ENCODE measurements around the gene APOE. TPM values are rescaled to one million over a fixed set of nuclear protein-coding genes. Genes with fewer than 3 reads are reported as not detected.
A peak's percentile ranks its signal among the peaks of the same experiment; 100 is the strongest.
"Not testable (repeated sequence)": the region's sequence is repeated elsewhere in the genome, so short reads cannot be mapped to it uniquely, and the experiment has no call there.

APOE gene
- polyA plus RNA-seq, 1 donor from 2014 or later = not detected

GRCh38 chr19:44913512-44914432 is 8.2 kb downstream of the APOE start:
- not testable (repeated sequence) for H3K36me3 Mint-ChIP-seq, H3K9me3 Mint-ChIP-seq, H3K27ac Mint-ChIP-seq, H3K4me1 Mint-ChIP-seq
- Mint-ChIP-seq H3K27me3 (peaks cover 14% of the 10 kb centered on the region), H3K4me3 (peak overlapping the region; percentile 80 to 88 (median 87))

- H3K9me3 Mint-ChIP-seq = not testable (repeated sequence)
Measured at GRCh38 chr19:44914433-44915206, 9.0 kb downstream of the APOE start, which contains the start of gene APOC1. APOC1 (plus strand) TSS chr19:44914608; CDS start chr19:44914892, 284 bp downstream.

GRCh38 chr19:44924243-44924725 is 18.7 kb downstream of the APOE start:
- Mint-ChIP-seq H3K27me3 (peaks cover 17% of the 10 kb centered on the region), H3K36me3 (peaks cover 2% of the 10 kb centered on the region), H3K4me1 (peaks cover 3 to 6% (median 4%) of the 10 kb centered on the region in 3 donors), H3K4me3 (no peak overlapping the region), H3K9me3 (no peaks in the 10 kb centered on the region), H3K27ac (no peak overlapping the region)

More at GRCh38 chr19:44914433-44915206, 9.0 kb downstream of the APOE start, which contains the start of gene APOC1:
- Mint-ChIP-seq H3K27me3 (peaks cover 14% of the 10 kb centered on the region), H3K4me3 (peak within 1 kb of the TSS; percentile 86 to 98 (median 92)), H3K27ac (peak within 1 kb of the TSS in 2 of 3 donors; percentile 35 to 74)
- not testable (repeated sequence) for H3K36me3 Mint-ChIP-seq, H3K4me1 Mint-ChIP-seq

GRCh38 chr19:44925114-44925891 is 19.7 kb downstream of the APOE start:
- peaks cover 2% of the 10 kb centered on the region for H3K36me3 Mint-ChIP-seq
- no peak overlapping the region for H3K4me3 Mint-ChIP-seq
- no peak overlapping the region for H3K27ac Mint-ChIP-seq
- H3K27me3 Mint-ChIP-seq = peaks cover 20% of the 10 kb centered on the region
- peaks cover 3 to 8% (median 4%) of the 10 kb centered on the region in 3 donors for H3K4me1 Mint-ChIP-seq
- H3K9me3 Mint-ChIP-seq = no peaks in the 10 kb centered on the region

- Mint-ChIP-seq H3K4me3 (peak overlapping the region in 3 of 4 donors; percentile 23 to 91 (median 75)), H3K27me3 (peaks cover 20% of the 10 kb centered on the region), H3K27ac (peak overlapping the region in 2 of 3 donors; percentile 22 to 86)
- H3K4me1 Mint-ChIP-seq, H3K9me3 Mint-ChIP-seq, H3K36me3 Mint-ChIP-seq: not testable (repeated sequence)
Measured at GRCh38 chr19:44926245-44927077, 20.9 kb downstream of the APOE start.

- H3K27ac Mint-ChIP-seq = no peak overlapping the region
- H3K4me3 Mint-ChIP-seq = no peak overlapping the region
- H3K36me3 Mint-ChIP-seq = no peaks in the 10 kb centered on the region
- H3K9me3 Mint-ChIP-seq = no peaks in the 10 kb centered on the region
- peaks cover 20% of the 10 kb centered on the region for H3K27me3 Mint-ChIP-seq
- H3K4me1 Mint-ChIP-seq = peaks cover 3 to 6% (median 4%) of the 10 kb centered on the region in 3 donors
Measured at GRCh38 chr19:44927746-44928145, 22.1 kb downstream of the APOE start.

- H3K4me3 Mint-ChIP-seq = peak overlapping the region in 1 of 4 donors; percentile 28
- H3K4me1 Mint-ChIP-seq = peaks cover 3 to 10% (median 4%) of the 10 kb centered on the region in 3 donors
- H3K27ac Mint-ChIP-seq = no peak overlapping the region
- no peaks in the 10 kb centered on the region for H3K36me3 Mint-ChIP-seq
- no peaks in the 10 kb centered on the region for H3K9me3 Mint-ChIP-seq
- peaks cover 24% of the 10 kb centered on the region for H3K27me3 Mint-ChIP-seq
Measured at GRCh38 chr19:44930088-44930487, 24.5 kb downstream of the APOE start.

GRCh38 chr19:44931541-44931940 is 25.9 kb downstream of the APOE start:
- Mint-ChIP-seq H3K4me1 (peaks cover 3 to 9% (median 4%) of the 10 kb centered on the region in 3 donors), H3K36me3 (no peaks in the 10 kb centered on the region), H3K27ac (no peak overlapping the region), H3K27me3 (peaks cover 13% of the 10 kb centered on the region), H3K9me3 (no peaks in the 10 kb centered on the region), H3K4me3 (no peak overlapping the region)

GRCh38 chr19:44939668-44940067 is 34.1 kb downstream of the APOE start:
- Mint-ChIP-seq H3K9me3 (no peaks in the 10 kb centered on the region), H3K36me3 (no peaks in the 10 kb centered on the region), H3K4me3 (no peak overlapping the region), H3K4me1 (peaks cover 5 to 18% (median 9%) of the 10 kb centered on the region in 3 donors), H3K27ac (no peak overlapping the region), H3K27me3 (peaks cover 2% of the 10 kb centered on the region)

- no peaks in the 10 kb centered on the region for H3K9me3 Mint-ChIP-seq
- peaks cover 1% of the 10 kb centered on the region for H3K36me3 Mint-ChIP-seq
- no peak within 1 kb of the TSS for H3K27ac Mint-ChIP-seq
- peak within 1 kb of the TSS in 2 of 4 donors; percentile 6 to 79 for H3K4me3 Mint-ChIP-seq
- H3K27me3 Mint-ChIP-seq = no peaks in the 10 kb centered on the region
- peaks cover 7 to 16% (median 9%) of the 10 kb centered on the region in 3 donors for H3K4me1 Mint-ChIP-seq
Measured at GRCh38 chr19:44942067-44942571, 36.5 kb downstream of the APOE start, which contains the start of gene APOC4. APOC4 (plus strand) TSS chr19:44942237; CDS start chr19:44942278, 41 bp downstream.

- Mint-ChIP-seq H3K4me3 (peak overlapping the region in 3 of 4 donors; percentile 10 to 92 (median 77)), H3K4me1 (peaks cover 9 to 16% (median 9%) of the 10 kb centered on the region in 3 donors), H3K27ac (peak overlapping the region in 2 of 3 donors; percentile 8 to 26), H3K36me3 (peaks cover 1% of the 10 kb centered on the region), H3K9me3 (no peaks in the 10 kb centered on the region), H3K27me3 (no peaks in the 10 kb centered on the region)
Measured at GRCh38 chr19:44943801-44944249, 38.2 kb downstream of the APOE start.

GRCh38 chr19:44947041-44947581 is 41.5 kb downstream of the APOE start:
- peaks cover 10 to 14% (median 11%) of the 10 kb centered on the region in 3 donors for H3K4me1 Mint-ChIP-seq
- H3K4me3 Mint-ChIP-seq = no peak overlapping the region
- H3K27me3 Mint-ChIP-seq = no peaks in the 10 kb centered on the region
- H3K27ac Mint-ChIP-seq = no peak overlapping the region
- no peaks in the 10 kb centered on the region for H3K9me3 Mint-ChIP-seq
- peaks cover 1% of the 10 kb centered on the region for H3K36me3 Mint-ChIP-seq

GRCh38 chr19:44948237-44948636 is 42.6 kb downstream of the APOE start:
- H3K36me3 Mint-ChIP-seq = peaks cover 1% of the 10 kb centered on the region
- no peaks in the 10 kb centered on the region for H3K9me3 Mint-ChIP-seq
- H3K4me1 Mint-ChIP-seq = peaks cover 7 to 14% (median 8%) of the 10 kb centered on the region in 3 donors
- no peaks in the 10 kb centered on the region for H3K27me3 Mint-ChIP-seq
- peak overlapping the region in 2 of 3 donors; percentile 25 to 94 for H3K27ac Mint-ChIP-seq
- H3K4me3 Mint-ChIP-seq = peak overlapping the region in 1 of 4 donors; percentile 43
